Placental pericyte (primary cell): ENCODE data around the gene CD300LD. TPM values are rescaled to one million over a fixed set of nuclear protein-coding genes. Genes with fewer than 3 reads are reported as not detected.

Source experiments
- total RNA-seq: library from RNA; depleted of rRNA; stranded (reverse); fragments of >200 nt; gene quantifications from 2 replicates; pipeline ENCODE4 v1.2.3, GENCODE V29; 2012

CD300LD gene
- total RNA-seq, result not detected in 2 replicates

DNA sequence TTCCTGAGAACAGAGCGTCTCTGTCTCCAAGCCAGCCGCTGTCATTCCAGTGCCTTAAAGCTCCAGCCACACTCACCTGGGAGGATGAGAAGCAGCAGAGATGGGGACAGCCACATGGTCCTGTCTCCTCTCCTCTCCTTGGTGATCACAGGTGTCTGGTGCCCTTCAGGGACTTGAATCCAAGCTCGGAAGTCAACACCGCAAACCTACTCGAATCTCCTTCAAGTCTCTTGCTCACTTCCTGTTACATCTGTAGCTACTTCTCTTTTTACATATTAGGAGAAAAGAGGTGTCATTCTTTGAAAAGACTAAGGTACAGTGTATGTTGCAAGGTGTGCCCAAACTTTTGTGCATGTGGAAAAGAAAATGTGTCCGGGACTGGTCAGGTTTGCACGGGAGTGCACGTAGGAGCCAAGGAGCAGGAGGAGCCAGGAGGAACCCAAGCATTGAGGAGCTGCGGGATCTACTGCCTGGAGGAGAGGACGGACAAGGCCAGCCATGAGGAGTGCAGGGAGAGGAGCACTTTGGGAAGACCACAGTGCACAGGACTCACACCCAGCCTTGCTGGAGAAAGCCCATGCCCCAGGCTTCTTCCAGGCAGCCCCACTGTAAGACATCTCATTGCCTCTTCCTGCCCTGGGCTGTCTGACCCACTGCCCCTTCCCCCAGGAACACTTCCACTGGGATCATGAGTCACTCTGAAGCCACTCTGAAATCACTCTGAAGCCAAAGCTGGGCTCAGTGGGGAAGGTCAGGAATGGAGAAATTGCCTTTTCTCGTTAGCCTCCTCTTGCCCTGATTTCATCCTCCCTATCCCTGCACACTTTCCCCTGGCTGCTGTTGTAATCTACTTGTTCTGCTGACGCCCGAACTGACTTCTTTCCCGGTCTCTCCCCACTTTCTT is at the start of gene CD300LD:
Gene CD300LD (minus strand): TSS at position 197 of the 904 bp plus-strand sequence. CDS start 81 bp downstream, at position 116.

DNA sequence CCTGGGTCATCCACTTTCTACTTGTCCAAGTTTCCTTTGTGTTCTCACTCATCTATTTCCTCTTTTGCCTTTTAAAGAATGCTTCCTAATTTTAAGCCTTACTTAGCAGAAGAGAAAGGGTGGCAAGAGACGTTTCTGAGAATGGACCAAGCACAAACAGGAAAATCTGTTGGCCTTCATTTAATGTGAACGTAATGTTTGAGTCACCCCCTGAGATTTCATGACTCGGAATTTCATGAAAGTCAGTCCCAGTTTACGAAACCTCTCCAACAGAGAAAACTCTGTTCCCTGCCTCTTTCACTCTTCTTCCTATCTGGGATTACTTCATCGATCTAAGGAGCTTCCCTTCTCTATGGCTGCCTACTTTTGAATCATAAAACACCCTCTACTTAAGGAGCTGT is 31.6 kb upstream of the CD300LD start, which contains the start of gene CD300E:
Gene CD300E (minus strand): TSS at position 46 of the 401 bp plus-strand sequence. CDS start 117 bp downstream, outside the sequence.

DNA sequence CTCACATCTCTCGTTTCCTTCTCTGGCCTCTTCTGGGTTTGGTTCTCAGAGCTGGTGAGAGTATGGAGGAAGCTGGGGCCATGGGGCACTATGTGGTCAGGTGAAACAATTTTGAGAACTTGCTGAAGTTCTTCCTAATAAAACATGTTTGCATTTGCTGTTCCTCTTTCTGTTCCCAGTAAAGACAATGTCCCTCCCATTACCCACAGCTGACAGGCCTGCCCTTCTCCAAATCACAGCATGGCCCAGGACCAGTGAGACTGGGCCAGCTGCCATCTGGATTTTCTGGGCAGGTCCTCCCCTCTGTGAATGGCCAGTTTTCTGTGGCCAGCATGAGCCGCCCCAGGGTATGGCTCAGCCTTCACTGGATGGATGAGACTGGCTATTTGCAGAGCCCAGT is 24.7 kb downstream of the CD300LD start, which contains the start of gene CD300H:
Gene CD300H (minus strand): TSS at position 113 of the 400 bp plus-strand sequence.

DNA sequence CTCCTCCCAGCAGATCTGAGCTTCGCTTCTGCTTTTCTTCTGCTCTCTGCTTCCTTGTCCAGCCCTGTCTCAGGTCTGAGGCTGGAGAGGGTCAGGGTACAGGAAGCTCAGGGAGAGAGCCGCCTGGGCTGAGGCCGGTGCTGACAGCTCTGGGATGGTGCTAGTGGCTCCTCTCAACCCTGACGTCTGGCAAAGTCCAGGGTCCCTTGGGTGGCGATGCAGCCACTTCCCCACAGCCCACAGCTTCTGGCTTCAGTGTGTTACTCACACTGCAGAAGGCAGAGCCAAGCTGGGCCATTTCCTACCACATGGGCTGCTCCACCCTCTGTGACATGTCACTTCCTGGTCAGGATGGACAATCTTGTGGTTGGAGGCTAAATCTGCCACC is 46.2 kb downstream of the CD300LD start, which contains the start of gene CD300C:
Gene CD300C (minus strand): TSS at position 273 of the 388 bp plus-strand sequence. CDS start 333 bp downstream, outside the sequence.

DNA sequence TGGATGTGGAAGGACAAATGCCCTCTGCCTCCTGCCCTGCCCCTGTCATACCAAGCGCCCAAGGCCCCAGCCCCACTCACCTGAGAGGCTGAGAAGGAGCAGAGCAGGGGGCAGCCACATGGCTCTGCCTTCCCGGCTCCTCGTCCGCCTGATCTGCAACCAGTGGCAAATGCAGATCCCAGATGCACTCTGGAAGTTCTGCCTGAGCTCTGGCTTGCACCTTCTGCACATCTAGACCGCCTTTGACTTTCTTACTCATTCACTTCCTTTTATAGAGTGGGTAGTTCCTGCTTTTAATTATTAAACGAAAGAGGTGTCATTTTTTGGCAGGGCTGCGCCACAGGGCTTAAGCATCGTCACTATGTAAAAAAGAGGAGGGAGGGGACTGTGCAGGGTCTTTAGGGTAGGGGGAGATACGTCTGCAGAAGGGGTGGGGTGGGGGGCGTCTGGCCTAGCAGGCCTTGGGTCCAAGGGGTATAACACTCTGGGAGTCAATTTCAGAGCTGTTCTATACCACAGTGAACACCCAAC is 60.8 kb downstream of the CD300LD start, which contains the start of gene CD300LB:
Gene CD300LB (minus strand): TSS at position 245 of the 531 bp plus-strand sequence. CDS start 125 bp downstream, at position 120.

Other genes with a start within 250 kb of the CD300LD start
- gene BTBD17, start 230.4 kb downstream of the CD300LD start, total RNA-seq, result not detected in 2 replicates
- not detected in 2 replicates for gene GPR142, start 224.8 kb downstream of the CD300LD start, total RNA-seq
- gene GPRC5C, start 160.2 kb downstream of the CD300LD start, total RNA-seq, result 0.72 and 8.3 TPM in 2 replicates
- gene CD300A, start 125.6 kb downstream of the CD300LD start, total RNA-seq, result not detected in 2 replicates
- not detected in 2 replicates for gene CD300LB, start 60.8 kb downstream of the CD300LD start, total RNA-seq
- gene CD300C, start 46.2 kb downstream of the CD300LD start, total RNA-seq, result not detected in 2 replicates
- gene CD300H, start 24.8 kb downstream of the CD300LD start, total RNA-seq, result not detected in 2 replicates
- gene CD300E, start 31.5 kb upstream of the CD300LD start, total RNA-seq, result not detected in 2 replicates
- 0.29 TPM in 1 of 2 replicates, not detected in the other for gene CD300LF, start 120.6 kb upstream of the CD300LD start, total RNA-seq
- 0.29 TPM in 1 of 2 replicates, not detected in the other for gene RAB37, start 145.0 kb upstream of the CD300LD start, total RNA-seq
- 37.5 and 101 TPM in 2 replicates for gene NHERF1, start 156.3 kb upstream of the CD300LD start, total RNA-seq
- 27.2 and 53.8 TPM in 2 replicates for gene NAT9, start 184.1 kb upstream of the CD300LD start, total RNA-seq